HG03045 (cell line): ENCODE results near the gene H6PD.
A peak's percentile ranks its signal among the peaks of the same experiment; 100 is the strongest.

Experiments
- ATAC-seq: cut with Tn5 transposase; IDR thresholded peaks from one replicate; pipeline ENCODE4 v1.9.1; 2021; ENCODE audit warnings: mild to moderate bottlenecking, moderate library complexity; ENCODE audit not compliant: unreplicated experiment

Gene H6PD, protein sequence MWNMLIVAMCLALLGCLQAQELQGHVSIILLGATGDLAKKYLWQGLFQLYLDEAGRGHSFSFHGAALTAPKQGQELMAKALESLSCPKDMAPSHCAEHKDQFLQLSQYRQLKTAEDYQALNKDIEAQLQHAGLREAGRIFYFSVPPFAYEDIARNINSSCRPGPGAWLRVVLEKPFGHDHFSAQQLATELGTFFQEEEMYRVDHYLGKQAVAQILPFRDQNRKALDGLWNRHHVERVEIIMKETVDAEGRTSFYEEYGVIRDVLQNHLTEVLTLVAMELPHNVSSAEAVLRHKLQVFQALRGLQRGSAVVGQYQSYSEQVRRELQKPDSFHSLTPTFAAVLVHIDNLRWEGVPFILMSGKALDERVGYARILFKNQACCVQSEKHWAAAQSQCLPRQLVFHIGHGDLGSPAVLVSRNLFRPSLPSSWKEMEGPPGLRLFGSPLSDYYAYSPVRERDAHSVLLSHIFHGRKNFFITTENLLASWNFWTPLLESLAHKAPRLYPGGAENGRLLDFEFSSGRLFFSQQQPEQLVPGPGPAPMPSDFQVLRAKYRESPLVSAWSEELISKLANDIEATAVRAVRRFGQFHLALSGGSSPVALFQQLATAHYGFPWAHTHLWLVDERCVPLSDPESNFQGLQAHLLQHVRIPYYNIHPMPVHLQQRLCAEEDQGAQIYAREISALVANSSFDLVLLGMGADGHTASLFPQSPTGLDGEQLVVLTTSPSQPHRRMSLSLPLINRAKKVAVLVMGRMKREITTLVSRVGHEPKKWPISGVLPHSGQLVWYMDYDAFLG

DNA sequence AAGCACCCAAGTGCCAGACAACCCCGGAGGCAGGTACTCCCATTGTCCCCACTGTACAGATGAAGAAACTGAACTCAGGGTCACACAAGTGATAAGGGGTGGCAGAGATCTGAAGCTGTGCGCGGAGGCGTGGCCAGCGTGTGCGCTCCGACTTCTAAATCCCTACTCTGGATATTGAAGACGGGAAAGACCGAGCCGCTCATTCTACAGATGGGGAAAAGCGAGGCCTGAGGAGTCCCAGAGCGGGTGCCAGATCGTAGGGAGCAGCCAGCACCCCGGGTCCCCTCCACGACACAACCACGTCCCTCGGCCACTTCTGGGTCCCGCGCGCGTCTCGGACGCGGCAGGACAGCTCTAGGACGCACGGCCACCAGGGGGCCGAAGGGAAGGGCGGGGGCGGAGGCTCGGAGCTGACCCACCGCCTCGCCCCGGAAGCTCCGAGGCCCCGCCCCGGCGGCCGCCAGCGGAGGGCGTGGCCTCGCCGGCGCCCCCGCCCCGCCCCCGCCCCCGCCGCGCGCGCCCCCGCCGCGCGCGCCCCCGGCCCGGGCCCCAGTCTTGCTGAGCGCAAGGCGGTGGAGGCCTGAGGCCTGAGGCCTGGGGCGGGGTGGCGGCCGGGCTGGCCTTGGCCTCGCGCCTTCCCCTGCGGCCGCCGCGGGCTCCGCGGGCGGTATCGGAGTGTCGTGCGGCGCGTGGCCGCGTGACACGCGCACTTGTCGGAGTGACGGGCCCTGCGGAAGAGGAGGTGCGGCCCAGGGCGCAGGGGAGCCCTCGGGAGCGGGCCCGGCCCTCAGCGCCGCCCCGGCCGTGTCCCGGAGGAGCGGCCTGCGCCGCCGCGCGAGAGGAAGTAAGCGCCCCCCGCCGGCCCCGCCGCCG lies at the start of gene H6PD:
Gene H6PD, plus strand, starts transcription at position 552 of the 873 bp plus-strand sequence. CDS start 10,161 bp downstream, outside the sequence.
- peak; percentile 78 for ATAC-seq

- ATAC-seq, result no peak
These were observed 48.3 kb upstream of the H6PD start for GRCh38 chr1:9186082-9186859.

DNA sequence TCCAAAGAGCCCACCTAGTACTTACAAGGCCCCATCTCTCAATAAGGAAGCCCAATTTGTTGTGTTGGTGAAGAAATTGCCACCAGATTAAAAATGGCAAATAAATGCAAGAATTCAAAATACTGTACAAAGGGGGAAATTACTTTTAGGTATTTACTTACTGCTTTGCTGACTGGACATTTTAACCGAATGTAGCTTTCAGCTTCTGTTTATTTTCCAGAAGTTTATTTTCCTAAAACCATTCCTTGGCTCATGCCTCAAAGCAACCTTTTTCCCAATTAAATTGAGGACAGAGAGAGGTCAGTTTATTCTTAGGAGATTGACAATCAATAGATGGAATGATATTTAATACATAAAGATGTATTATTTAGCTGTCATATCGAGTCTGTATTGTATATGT lies 47.6 kb upstream of the H6PD start:
- no peak for ATAC-seq

DNA sequence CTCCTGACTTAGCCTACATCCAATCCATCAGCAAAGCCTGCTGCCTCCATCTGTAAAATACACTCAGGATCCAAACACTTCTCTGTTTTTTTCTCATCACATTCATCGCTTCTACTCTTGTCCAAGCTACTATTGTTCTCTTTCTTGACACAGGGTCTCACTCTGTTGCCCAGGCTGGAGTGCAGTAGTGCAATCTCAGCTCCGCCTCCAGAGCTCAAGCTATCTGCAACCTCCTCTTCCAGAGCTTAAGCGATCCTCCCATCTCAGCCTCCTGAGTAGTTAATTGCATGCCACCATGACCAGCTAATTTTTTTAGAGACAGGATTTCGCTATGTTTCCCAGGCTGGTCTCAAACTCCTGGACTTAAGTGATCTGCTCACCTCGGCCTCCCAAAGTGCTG lies 44.3 kb upstream of the H6PD start:
- ATAC-seq, result no peak

- no peak for ATAC-seq
These were observed 43.3 kb upstream of the H6PD start for GRCh38 chr1:9191231-9191630.

DNA sequence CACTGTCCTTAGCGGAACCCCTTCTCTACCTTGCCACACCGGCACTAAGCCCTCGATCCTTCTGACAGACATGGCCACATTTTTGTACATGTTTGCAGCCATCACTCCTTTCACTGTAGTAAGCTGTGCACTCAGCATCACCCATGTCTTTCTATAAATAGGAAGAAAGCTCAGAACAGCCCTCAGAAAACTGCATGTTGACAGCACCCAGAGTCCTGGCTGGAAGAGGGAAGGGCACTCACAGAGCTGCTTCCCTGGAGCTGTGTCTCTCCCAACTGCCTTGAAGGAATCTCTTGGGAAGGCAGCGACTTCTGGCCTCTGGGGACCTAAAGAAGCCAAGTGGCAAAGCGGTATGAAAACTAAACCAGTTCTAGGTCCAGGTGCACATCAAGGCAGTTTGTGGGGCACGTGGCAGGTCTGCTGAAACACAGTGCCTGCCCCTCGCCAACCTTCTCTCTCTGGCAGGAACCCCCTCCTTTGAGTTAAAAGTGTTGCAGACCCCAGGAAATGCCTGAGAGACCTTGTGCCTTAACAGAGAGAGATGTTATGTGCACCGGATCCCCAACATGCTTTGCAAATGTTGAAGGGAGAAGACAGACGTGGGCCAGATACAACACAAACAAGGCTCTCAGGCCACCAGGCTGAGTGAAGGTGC lies 41.9 kb upstream of the H6PD start:
- no peak for ATAC-seq

GRCh38 chr1:9193233-9193625 lies 41.3 kb upstream of the H6PD start:
- no peak for ATAC-seq

DNA sequence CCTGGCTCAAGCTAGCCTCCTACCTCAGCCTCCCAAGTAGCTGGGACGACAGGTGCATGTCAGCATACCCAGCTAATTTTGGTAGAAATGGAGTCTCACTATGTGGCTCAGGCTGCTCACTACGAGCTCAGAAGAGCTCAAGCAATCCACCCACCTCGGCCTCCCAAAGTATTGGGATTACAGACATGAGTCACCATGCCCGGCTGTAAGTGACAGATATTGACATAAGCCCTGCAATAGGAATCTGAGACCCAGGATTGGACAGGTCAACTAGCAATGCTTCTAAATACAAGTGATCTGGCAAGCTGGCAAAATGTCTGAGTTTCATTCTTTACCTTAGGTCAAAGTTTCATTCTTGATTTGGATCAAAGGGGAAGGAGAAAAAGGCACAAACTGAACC lies 40.5 kb upstream of the H6PD start:
- no peak for ATAC-seq

- ATAC-seq, result no peak
These were observed 38.9 kb upstream of the H6PD start for GRCh38 chr1:9195651-9196050.

DNA sequence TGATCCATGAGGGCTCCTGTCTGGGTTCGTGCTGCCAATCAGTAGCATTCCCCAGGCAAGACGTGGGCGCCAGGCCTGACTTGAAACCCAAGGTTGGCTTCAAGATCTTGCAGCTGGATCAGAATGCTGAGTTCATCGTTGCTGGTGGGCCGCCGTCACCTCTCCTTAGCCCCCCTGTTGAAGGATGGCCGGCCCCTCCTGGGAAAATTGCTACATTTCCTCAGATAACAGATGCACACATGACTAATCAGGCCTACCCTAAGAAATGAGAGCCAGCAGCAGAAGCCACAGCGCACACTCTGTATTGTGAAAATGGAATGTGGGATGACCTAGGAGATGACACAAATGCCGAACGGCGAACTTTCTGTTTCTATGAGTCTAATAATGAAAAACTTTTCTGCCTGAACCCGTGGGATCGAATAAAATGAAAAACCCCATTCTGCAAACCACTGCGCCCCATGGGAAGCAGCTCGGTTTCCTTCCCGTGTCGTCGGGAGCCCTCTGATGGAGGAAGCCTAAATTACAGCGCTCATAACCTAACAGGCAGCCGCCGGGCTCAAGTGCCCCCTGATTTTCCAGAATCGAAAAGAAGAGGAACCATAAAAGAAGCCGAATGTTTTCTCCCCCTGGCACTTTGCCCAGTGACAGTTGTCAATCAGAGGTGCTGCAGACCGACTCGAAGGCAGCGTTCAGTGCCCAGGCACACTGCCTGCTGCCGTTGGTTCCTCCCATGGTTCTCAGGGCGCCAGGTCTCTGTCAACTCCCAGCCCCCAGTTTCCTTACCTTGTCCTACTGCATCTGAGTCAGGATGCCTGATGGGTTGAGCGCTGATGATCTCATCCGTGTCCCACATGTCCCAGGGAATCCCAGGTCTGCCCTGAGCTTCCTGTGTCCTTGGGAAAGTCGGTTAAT lies 38.2 kb upstream of the H6PD start:
- no peak for ATAC-seq

GRCh38 chr1:9197186-9198099 lies 37.1 kb upstream of the H6PD start:
- ATAC-seq, result no peak

GRCh38 chr1:9198538-9199361 lies 35.8 kb upstream of the H6PD start:
- no peak for ATAC-seq

GRCh38 chr1:9200441-9200840 lies 34.1 kb upstream of the H6PD start:
- ATAC-seq, result no peak

- ATAC-seq, result no peak
These were observed 33.0 kb upstream of the H6PD start for GRCh38 chr1:9201401-9202239.

GRCh38 chr1:9202240-9202870 lies 32.2 kb upstream of the H6PD start:
- no peak for ATAC-seq
